ENCODE data around the gene CDS2.

CDS2 gene

DNA sequence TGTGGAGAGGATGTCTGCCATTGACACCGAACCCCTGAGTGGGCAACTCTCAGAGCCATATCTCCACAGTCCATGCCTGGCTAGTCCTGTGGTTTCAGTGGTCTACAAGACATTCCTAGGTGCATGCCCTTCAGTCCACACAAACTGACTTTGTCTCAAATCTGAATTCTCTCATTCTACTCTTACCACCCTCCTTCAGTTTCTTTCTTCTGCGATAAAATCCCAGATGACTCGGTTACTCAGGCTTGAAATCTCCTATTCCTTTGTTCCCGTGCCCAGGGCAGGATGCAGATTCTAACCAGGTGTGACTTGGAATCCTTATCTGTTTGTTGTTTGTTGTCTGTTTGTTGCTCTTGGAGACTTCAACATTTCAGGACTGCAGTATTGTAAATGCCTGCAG lies 9.3 kb downstream of the CDS2 start:
- TF ChIP-seq REST (IDR thresholded peaks at IDR 0.05; ENCODE audit: insufficient read depth in 1 of 2, low read depth in 2 of 2, low read length in 2 of 2) (no peak), FOXP2 (optimal IDR thresholded peaks at IDR 0.05; ENCODE audit: borderline replicate concordance, extremely low read depth, extremely low read length, insufficient read depth) (no peak), TAF1 (IDR thresholded peaks at IDR 0.05; ENCODE audit: borderline replicate concordance, insufficient read depth, low read length) (no peak), SIN3A (IDR thresholded peaks at IDR 0.05; ENCODE audit: borderline replicate concordance, insufficient read depth, low read length) (no peak), POLR2AphosphoS5 (IDR thresholded peaks at IDR 0.05; ENCODE audit: low read depth, low read length) (no peak)

GRCh38 chr20:5140195-5140594 lies 13.4 kb downstream of the CDS2 start:
- TF ChIP-seq FOXP2 (optimal IDR thresholded peaks at IDR 0.05; ENCODE audit: borderline replicate concordance, extremely low read depth, extremely low read length, insufficient read depth) (no peak), REST (IDR thresholded peaks at IDR 0.05; ENCODE audit: insufficient read depth in 1 of 2, low read depth in 2 of 2, low read length in 2 of 2) (no peak), SIN3A (IDR thresholded peaks at IDR 0.05; ENCODE audit: borderline replicate concordance, insufficient read depth, low read length) (no peak), POLR2AphosphoS5 (IDR thresholded peaks at IDR 0.05; ENCODE audit: low read depth, low read length) (no peak), TAF1 (IDR thresholded peaks at IDR 0.05; ENCODE audit: borderline replicate concordance, insufficient read depth, low read length) (no peak)

- TF ChIP-seq TAF1 (IDR thresholded peaks at IDR 0.05; ENCODE audit: borderline replicate concordance, insufficient read depth, low read length) (no peak), SIN3A (IDR thresholded peaks at IDR 0.05; ENCODE audit: borderline replicate concordance, insufficient read depth, low read length) (no peak), REST (IDR thresholded peaks at IDR 0.05; ENCODE audit: insufficient read depth in 1 of 2, low read depth in 2 of 2, low read length in 2 of 2) (no peak), POLR2AphosphoS5 (IDR thresholded peaks at IDR 0.05; ENCODE audit: low read depth, low read length) (no peak), FOXP2 (optimal IDR thresholded peaks at IDR 0.05; ENCODE audit: borderline replicate concordance, extremely low read depth, extremely low read length, insufficient read depth) (no peak)
These were observed 14.8 kb downstream of the CDS2 start for GRCh38 chr20:5141615-5142014.

DNA sequence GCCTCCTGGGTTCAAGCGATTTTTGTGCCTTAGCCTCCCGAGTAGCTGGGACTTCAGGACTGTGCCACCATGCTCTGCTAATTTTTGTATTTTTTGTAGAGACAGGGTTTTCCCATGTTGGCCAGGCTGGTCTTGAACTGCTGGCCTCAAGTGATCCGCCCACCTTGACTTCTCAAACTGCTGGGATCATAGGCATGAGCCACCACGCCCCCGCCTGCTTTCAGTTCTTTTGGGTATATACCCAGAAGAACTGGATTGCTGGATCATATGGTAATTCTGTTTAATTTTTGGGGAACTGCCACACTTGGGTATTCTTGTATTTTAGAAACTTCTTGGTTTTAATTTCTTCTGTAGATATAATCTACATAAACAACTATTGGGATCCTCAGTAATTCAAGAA lies 17.0 kb downstream of the CDS2 start:
- TF ChIP-seq SIN3A (IDR thresholded peaks at IDR 0.05; ENCODE audit: borderline replicate concordance, insufficient read depth, low read length) (no peak), POLR2AphosphoS5 (IDR thresholded peaks at IDR 0.05; ENCODE audit: low read depth, low read length) (no peak), FOXP2 (optimal IDR thresholded peaks at IDR 0.05; ENCODE audit: borderline replicate concordance, extremely low read depth, extremely low read length, insufficient read depth) (no peak), REST (IDR thresholded peaks at IDR 0.05; ENCODE audit: insufficient read depth in 1 of 2, low read depth in 2 of 2, low read length in 2 of 2) (no peak), TAF1 (IDR thresholded peaks at IDR 0.05; ENCODE audit: borderline replicate concordance, insufficient read depth, low read length) (no peak)

Measured in PFSK-1 (cell line).